Stimulated activated CD4-positive, alpha-beta T cell treated with anti-CD3 and anti-CD28 coated beads, Interleukin-4, amount 100 ng/mL, for 4 hours (primary cell): ENCODE results near the gene DBNDD2.

Source experiments
- DNase-seq, 2 experiments: peaks; one replicate each; pipeline ENCODE4 v3.0.0-alpha.2; 2020

Gene DBNDD2, protein sequence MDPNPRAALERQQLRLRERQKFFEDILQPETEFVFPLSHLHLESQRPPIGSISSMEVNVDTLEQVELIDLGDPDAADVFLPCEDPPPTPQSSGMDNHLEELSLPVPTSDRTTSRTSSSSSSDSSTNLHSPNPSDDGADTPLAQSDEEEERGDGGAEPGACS

DNA sequence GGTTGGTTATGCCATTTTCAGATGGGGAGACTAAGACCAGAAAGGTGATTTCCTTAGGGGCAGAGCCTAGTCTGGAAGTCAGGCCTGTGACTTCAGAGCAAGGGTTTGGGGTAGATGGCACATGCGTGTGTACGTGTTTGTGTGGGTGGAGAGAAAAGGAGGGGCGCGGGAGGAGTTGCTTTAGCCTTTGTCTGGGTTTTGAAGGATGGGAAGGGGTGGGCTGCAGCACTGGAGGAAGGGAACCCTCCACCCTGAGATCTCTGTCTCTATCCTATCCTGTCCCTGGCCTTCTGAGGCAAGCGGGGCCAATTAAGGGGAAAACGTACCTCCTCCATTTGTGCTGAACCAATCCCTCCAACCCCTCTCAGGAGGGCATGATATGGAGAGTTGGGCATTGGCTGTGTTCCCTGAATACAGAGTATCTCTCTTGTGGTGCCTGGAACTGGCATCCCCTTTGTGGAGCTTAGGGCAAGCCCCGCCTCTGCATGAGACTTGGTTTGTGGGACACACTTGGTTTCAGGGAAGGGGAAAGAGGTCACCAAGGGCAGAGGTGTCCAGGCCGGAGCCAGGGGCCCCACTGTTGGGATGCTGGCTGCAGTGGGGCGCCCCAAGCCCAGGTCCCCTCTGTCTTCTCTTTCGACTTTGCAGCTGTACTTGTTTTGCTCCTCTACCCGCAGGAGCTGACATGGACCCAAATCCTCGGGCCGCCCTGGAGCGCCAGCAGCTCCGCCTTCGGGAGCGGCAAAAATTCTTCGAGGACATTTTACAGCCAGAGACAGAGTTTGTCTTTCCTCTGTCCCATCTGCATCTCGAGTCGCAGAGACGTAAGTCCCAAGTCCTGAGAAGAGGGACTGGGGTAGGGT, at the start of gene DBNDD2:
DBNDD2 (plus strand) TSS at position 507 of the 863 bp plus-strand sequence; CDS start at position 686, 179 bp downstream.
- peak in 1 of 2 experiments; percentile 38 for DNase-seq

DNA sequence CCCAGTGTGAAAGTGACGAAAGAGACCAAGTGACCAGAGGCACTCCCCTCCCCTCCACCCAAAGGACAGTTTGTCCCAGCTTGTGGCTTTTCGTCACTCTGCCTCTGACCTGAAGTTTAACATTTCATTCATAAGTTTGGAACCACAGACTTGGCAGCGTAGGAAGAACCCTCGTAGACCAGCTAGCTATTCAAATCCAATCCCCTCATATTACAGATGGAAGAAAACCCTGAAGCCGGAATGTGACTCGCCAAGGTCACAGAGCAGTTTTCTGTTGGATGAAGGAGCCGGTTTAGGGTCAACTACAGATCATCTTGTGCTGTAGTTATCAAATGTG, 49.1 kb upstream of the DBNDD2 start:
- no peak for DNase-seq

- DNase-seq, result no peak
These were observed 48.5 kb upstream of the DBNDD2 start for GRCh38 chr20:45359406-45360148.

DNA sequence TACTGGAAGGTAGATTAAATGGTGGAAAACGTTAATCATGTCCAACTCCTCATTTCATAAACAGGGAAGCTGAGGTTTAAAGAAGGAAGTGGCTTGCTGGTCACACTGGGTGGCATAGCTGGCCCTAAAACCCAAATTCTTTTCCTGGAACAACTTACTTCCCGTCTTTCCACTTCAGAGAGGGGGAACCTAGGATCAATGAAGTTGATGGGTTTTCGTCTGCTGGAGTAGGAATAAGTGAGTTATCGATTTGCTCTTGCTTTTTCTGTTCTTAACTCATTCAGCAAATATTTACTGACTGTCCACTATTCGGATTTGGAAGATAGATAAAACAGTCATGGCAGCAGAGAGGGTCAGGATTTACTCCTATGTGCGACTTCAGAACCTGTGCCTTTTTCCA, 46.3 kb upstream of the DBNDD2 start:
- no peak for DNase-seq

DNA sequence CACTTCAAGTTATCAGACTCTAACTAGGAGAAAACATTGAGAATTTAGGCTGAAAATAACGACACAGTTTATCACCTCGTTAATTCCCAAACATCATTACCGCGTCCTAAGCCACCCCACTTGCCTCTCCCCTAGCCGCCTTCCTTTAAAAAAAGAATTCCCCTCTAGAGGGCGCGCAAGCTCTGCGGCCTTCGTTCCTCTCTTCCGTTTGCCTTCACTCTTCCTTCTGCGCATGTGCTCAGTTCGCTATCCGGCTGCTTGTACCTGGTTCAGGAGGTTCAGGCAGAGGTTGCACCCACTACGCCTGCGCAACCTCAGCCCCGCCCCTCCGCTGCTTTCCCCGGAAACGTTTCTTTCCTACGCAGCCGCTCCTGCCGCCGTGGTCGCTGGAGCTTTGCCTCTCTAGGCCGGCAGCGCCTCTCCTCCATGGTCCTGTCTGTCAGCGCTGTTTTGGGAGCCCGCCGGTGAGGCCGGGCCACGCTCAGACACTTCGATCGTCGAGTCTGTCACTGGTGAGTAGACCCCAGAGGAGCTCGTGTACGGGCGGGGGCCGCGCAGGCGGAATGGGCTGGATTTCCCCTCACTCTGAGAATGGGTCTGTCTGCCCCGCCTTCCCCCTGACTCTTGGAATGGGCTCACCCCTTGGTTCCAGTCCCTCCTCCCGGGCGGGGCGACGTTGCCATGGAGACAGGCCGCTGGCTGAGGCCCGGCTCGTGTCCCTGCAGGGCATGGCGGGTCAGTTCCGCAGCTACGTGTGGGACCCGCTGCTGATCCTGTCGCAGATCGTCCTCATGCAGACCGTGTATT, 45.1 kb upstream of the DBNDD2 start, which contains the start of gene SYS1:
SYS1 (plus strand) TSS at position 353 of the 807 bp plus-strand sequence; CDS start at position 729, 376 bp downstream.
- DNase-seq, result peak; percentile 98

GRCh38 chr20:45363611-45364492, 44.2 kb upstream of the DBNDD2 start:
- no peak for DNase-seq

GRCh38 chr20:45365444-45365970, 42.6 kb upstream of the DBNDD2 start:
- DNase-seq, result no peak

DNA sequence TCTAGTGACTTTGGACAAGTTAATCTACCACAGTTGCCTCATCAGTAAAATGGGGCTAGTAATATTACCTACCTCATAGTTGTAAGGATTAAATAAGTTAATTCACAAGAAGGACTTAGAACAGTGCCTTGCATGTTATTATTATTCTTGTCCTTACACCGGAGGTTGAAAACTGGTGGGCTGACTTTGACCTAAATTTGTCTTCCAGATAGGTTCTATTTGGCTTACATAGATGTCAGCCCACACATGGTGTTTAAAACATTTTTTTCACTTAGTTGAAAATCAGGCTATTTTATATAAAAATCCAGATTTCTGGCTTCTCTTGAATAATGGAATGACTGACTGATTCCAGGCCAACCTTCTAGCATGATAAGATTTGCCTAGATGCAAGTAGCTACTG, 41.9 kb upstream of the DBNDD2 start:
- no peak for DNase-seq

DNA sequence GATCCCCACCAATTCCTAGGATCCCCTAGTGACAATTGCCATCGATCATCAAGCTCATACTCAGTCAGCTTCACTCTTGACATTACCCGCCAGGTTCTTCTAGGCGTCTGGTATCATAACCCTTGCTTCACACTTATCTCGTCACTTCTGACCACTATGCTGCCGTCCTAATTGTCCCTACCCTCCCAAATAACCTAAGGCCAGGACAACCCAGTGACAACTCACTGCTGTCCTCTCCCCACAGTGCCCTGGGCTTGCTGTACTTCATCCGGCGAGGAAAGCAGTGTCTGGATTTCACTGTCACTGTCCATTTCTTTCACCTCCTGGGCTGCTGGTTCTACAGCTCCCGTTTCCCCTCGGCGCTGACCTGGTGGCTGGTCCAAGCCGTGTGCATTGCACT, 41.5 kb upstream of the DBNDD2 start:
- DNase-seq, result no peak

GRCh38 chr20:45367126-45367525, 41.0 kb upstream of the DBNDD2 start:
- DNase-seq, result no peak

- no peak for DNase-seq
These were observed 39.7 kb upstream of the DBNDD2 start for GRCh38 chr20:45368221-45368980.

DNA sequence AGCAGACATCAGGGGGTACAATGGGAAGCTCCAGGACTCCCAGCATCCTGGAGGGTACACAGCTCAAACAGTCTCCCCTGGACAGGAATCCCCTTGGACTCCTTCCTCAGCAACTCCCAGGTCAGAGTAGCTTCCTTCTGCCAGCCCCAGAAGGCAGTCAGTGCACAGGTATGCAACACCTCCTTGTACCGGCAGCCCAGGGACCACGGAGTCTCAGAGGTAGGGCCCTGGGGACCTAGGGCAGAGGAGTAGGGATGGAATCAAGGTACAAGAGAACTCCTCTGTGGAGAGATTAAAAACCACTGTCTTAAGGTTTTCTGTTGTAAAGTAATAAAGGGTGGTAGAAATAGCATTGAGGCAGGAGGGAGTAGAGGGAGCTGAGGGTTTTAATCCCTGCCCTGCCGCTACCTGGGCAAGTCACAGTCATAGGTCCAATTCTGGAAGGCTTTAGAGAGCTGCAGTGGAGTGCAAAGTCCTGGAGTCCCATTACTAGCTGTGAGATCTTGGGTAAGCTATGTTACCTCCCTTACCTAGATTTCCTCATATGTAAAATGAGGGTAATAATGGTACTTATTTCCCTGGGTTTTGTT, 37.4 kb upstream of the DBNDD2 start:
- DNase-seq, result no peak

DNA sequence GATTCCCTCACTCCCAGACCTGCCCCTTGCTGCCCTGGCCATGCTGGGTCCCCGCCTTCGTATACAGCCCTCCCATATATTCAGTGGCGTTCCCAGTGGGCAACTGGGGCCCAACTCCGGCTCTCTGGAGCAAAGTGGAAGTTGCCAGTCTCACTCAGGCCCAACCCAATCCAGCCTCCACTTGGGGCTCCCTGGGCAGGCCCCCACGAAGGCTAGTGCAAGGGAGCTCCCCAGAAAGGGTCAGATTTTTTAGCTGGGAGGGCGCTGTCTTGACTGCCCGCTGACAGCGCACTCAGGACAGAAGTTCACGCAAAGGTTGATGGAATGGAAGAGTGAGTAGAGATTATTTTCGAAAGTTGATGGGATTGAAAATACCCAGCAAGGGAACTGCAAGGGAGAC, 35.8 kb upstream of the DBNDD2 start:
- no peak for DNase-seq

DNA sequence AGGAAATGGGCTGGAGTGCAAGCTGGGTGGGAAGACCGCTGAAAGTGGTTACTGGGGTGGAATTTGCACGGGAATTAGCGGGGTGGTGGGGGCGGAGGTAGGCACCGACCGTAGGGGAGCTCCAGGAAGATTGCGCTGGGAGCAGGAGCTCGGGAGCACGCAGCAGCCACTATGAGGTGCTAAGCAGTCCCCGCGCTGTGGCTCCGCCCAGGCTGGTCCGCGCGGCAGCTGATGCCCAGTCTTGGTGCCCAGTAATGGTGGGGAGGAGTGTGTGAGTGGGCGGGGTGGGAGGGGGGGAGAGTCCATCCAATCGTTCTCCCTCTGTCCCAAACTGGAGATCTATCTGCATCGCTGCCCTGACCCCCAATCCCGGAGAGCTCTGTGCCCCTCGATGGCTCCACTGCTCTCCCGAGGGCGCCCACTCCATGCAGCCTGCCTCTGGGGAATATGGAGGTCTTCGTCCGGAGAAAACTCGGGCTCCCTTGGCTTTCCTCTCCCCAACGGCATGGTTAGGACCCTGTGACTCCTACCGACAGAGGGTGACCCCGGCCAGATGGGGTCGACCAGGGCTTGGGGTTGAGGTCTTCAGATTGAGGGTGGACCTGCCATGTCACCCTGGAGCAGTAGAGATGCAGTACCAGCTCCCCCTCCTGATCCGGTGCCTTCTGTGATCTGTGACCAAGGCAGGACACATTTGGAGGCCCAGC, 35.3 kb upstream of the DBNDD2 start:
- DNase-seq, result no peak

GRCh38 chr20:45373353-45374100, 34.6 kb upstream of the DBNDD2 start:
- DNase-seq, result peak; percentile 87 to 91

- DNase-seq, result no peak
These were observed 34.0 kb upstream of the DBNDD2 start for GRCh38 chr20:45374101-45374467.

DNA sequence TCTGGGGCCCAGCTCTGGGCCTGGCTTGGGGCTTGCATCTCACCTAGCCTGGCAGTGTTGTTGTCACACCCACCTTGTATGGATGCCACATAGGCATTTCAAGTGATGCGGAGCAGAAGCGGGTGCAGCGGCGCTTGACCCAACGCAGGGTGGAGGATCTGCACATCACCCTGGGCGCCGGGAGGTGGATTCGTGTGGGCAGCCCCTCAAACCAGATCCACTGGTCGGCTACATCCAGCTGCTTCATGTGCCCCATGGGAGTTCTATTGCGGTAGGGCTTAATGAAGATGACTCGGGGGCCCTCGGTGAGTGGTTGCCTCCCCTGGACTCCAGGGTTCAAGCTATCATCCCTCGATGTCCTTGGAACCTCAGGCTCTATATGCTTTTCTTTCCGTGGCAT, 33.1 kb upstream of the DBNDD2 start:
- DNase-seq, result no peak

DNA sequence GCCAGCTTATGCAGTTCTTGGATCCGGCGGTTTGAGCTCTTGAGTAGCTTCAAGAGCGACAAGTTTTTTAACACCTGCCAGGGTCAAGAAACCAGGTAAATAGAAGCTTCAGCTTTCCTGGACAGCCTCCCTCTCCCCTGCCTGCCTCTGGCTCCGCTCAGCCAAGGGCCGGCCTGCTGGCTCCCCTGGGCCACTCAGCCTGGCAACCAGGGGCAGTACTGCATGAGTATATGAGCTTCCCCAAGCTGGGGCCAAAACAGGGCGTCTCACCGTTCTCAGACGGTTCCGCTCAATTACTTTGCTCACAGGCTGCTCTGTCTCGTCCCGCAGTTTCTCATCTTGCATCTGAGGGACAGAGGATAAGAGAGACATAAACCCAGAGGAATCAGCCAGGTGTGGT, 30.8 kb upstream of the DBNDD2 start:
- no peak for DNase-seq

- no peak for DNase-seq
These were observed 29.9 kb upstream of the DBNDD2 start, which contains the start of gene TP53TG5 for GRCh38 chr20:45378191-45378590. TP53TG5 (minus strand) TSS chr20:45378325; CDS start chr20:45378236, 89 bp downstream.
